ENCODE measurements around the gene ARHGAP10. TPM values are rescaled to one million over a fixed set of nuclear protein-coding genes. Genes with fewer than 3 reads are reported as not detected.

The ARHGAP10 gene
- total and polyA plus RNA-seq, 9 donors = 26.9 to 41.6 (median 33.0) TPM

DNA sequence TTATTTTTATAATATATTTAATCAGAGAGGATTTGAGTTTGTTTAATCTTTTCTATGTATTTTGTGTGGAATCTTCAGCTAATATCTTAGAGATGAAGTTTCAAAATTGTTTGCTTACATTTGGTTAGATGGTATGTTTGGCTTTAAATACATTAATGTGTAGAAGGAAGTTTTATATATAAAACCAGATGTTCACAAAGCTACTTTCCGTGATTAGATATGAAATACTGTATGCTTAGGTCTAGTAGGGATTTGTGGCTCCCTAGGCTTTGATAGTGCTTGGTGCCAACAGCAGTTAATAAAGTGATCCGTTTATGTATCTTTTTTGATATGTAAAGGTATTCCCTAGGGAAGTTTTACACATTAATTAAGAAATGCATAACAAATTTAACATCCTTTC, 223.0 kb downstream of the ARHGAP10 start:
- Histone ChIP-seq H3K27ac (ENCODE audit: low read length) (no peak overlapping the region), H3K4me3 (ENCODE audit: low read length) (no peak overlapping the region), H3K9me3 (replicated peaks; ENCODE audit: control insufficient read depth, low read depth, low read length) (no peaks in the 10 kb centered on the region), H3K27me3 (ENCODE audit: control insufficient read depth, insufficient read depth, low read length) (no peaks in the 10 kb centered on the region), H3K4me1 (ENCODE audit: control insufficient read depth, insufficient read depth, low read length) (peaks cover 2% of the 10 kb centered on the region), H3K36me3 (ENCODE audit: control insufficient read depth, insufficient read depth, low read length) (peaks cover 7% of the 10 kb centered on the region)
- no CpG with 5 or more reads among the region's 2 CpGs for WGBS (ENCODE audit: insufficient coverage)
- DNase-seq = no peak

DNA sequence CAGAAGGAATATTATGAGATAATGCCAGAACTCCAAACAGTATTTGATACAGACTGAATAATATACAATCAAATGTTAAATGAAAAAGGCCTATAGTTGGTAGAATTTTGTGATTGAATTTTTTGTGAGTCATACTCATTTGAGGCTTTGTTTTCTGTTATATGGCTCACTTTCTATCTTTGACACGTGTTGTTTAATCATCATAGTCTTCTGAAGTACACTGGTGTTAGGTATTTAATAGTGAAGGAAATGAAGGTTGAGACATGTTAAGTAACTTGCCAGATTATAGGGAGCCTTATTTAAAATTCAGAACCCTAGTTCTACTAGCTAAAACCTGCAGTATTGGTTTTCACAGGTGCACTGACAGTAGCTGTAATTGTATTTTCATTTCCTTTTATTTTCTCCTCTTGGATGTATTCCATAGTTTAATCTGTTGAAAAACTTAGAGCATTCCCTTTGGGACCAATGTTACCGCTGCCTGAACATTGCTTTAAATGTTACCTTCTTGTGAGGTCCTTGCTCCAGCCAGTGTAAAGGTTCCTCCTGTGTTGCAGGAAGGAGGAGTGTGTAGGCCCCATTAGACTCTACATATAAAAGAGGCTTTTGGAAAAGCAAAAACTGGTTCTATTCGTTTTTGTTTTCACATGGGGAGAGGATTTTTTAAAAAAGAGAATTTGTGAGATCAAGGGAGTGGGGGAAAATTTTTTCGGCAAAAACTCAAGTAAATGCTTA, 224.1 kb downstream of the ARHGAP10 start:
- Histone ChIP-seq H3K27ac (ENCODE audit: low read length) (no peak overlapping the region), H3K36me3 (ENCODE audit: control insufficient read depth, insufficient read depth, low read length) (peaks cover 3% of the 10 kb centered on the region), H3K9me3 (replicated peaks; ENCODE audit: control insufficient read depth, low read depth, low read length) (no peaks in the 10 kb centered on the region), H3K4me1 (ENCODE audit: control insufficient read depth, insufficient read depth, low read length) (peaks cover 2% of the 10 kb centered on the region), H3K27me3 (ENCODE audit: control insufficient read depth, insufficient read depth, low read length) (no peaks in the 10 kb centered on the region), H3K4me3 (ENCODE audit: low read length) (no peak overlapping the region)
- peak; percentile 51 for DNase-seq
- WGBS (ENCODE audit: insufficient coverage) = 48% methylated on average over 2 of the region's 4 CpGs

DNA sequence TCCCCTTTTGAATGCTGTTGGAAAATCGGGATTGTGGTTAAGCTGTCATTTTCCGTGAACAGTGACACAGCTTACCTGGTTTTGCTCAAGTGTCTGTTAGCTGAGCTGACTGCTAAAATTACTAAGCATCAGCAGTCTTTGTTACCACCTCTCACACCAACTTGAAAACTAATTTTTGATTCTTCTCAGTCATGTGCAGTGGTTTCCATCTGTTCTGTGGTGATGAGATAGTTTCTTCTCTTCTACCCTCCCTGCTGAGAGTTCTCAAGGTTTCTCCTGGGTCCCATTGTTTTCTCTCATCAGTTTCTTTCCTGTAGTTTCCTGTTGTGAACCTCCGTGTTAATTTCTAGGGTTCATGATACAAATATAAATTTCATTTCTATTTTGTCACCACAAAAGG, 225.6 kb downstream of the ARHGAP10 start:
- Histone ChIP-seq H3K9me3 (replicated peaks; ENCODE audit: control insufficient read depth, low read depth, low read length) (no peaks in the 10 kb centered on the region), H3K4me1 (ENCODE audit: control insufficient read depth, insufficient read depth, low read length) (peaks cover 2% of the 10 kb centered on the region), H3K27me3 (ENCODE audit: control insufficient read depth, insufficient read depth, low read length) (no peaks in the 10 kb centered on the region), H3K4me3 (ENCODE audit: low read length) (no peak overlapping the region), H3K27ac (ENCODE audit: low read length) (no peak overlapping the region), H3K36me3 (ENCODE audit: control insufficient read depth, insufficient read depth, low read length) (peaks cover 6% of the 10 kb centered on the region)
- no peak for DNase-seq
- WGBS (ENCODE audit: insufficient coverage) = 79% methylated on average over 2 of the region's 3 CpGs

DNA sequence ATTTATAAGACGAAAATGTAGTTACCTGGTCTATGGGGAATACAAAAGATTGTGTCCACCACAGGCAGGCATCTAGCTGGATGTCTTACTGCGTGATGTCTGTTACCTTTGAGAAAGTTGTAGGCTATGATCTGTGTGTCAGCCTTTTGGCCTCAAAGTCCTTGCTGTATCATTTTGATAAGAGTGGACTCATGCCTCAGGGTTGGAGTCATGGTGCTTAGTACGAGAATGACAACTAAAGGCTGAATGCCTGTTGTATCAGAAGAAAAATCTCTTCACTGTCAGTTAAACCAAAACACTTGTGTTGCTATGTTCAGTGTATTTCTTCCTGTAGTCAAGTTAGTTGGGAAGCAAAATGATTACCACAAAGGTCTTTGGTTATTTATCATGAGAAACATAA, 226.2 kb downstream of the ARHGAP10 start:
- 95% methylated on average over 2 of the region's 3 CpGs for WGBS (ENCODE audit: insufficient coverage)
- H3K4me1 ChIP-seq (ENCODE audit: control insufficient read depth, insufficient read depth, low read length) = peaks cover 2% of the 10 kb centered on the region
- no peak overlapping the region for H3K4me3 ChIP-seq (ENCODE audit: low read length)
- H3K27me3 ChIP-seq (ENCODE audit: control insufficient read depth, insufficient read depth, low read length) = no peaks in the 10 kb centered on the region
- peaks cover 8% of the 10 kb centered on the region for H3K36me3 ChIP-seq (ENCODE audit: control insufficient read depth, insufficient read depth, low read length)
- DNase-seq = no peak
- no peak overlapping the region for H3K27ac ChIP-seq (ENCODE audit: low read length)
- H3K9me3 ChIP-seq (replicated peaks; ENCODE audit: control insufficient read depth, low read depth, low read length) = no peaks in the 10 kb centered on the region

DNA sequence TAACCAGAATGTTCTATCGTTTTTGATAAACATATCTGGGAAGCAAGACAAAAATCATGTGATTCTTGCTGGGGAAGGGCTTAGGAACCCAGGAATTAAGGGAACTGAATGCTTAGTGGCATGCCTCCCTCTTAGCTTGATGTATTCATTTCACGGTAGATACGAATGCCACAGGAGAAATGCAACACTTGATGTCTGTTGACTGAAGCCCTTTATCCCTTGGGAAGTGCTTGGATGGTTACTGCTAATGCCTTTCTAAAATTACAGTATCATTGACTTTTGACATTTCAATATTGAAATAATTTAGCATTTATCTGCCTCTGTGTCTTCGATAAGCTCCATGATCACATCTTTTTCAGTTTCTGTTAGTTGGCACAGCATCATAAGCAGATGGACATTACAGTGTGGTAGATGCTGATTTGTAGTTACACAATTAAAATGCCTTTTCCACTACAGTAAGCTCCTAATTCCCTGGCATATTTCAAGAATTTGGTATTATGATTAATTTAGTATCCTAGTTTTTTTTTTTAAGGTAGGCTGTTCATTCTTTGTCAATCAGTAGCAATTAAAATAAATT, 226.7 kb downstream of the ARHGAP10 start:
- Histone ChIP-seq H3K4me1 (ENCODE audit: control insufficient read depth, insufficient read depth, low read length) (peaks cover 2% of the 10 kb centered on the region), H3K27me3 (ENCODE audit: control insufficient read depth, insufficient read depth, low read length) (no peaks in the 10 kb centered on the region), H3K27ac (ENCODE audit: low read length) (no peak overlapping the region), H3K4me3 (ENCODE audit: low read length) (no peak overlapping the region), H3K36me3 (ENCODE audit: control insufficient read depth, insufficient read depth, low read length) (peaks cover 10% of the 10 kb centered on the region), H3K9me3 (replicated peaks; ENCODE audit: control insufficient read depth, low read depth, low read length) (no peaks in the 10 kb centered on the region)
- 100% methylated on average over 1 of the region's 4 CpGs for WGBS (ENCODE audit: insufficient coverage)
- peak; percentile 30 for DNase-seq

DNA sequence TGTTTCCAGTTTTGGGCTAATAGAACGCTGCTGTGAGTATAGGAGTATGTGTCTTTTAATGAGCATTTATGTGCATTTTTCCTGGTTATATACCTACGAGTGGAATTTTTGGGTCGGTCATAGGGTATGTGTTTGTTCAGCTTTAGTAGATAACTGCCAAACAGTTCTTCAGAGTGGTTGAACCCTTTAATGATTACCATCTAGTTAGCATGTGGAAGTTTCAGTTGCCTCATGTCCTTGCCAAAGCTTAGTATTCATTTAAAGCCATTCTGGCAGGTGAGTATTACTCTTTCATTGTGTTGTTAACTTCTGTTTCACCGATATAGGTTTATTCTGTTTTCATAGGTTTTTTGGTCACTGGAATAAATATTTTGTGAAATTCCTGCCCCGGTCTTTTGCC, 229.1 kb downstream of the ARHGAP10 start:
- H3K4me1 ChIP-seq (ENCODE audit: control insufficient read depth, insufficient read depth, low read length) = peaks cover 2% of the 10 kb centered on the region
- H3K27ac ChIP-seq (ENCODE audit: low read length) = no peak overlapping the region
- H3K4me3 ChIP-seq (ENCODE audit: low read length) = no peak overlapping the region
- H3K36me3 ChIP-seq (ENCODE audit: control insufficient read depth, insufficient read depth, low read length) = peaks cover 17% of the 10 kb centered on the region
- DNase-seq = no peak
- no CpG with 5 or more reads among the region's 5 CpGs for whole genome bisulfite sequencing (ENCODE audit: insufficient coverage)
- no peaks in the 10 kb centered on the region for H3K27me3 ChIP-seq (ENCODE audit: control insufficient read depth, insufficient read depth, low read length)
- H3K9me3 ChIP-seq (replicated peaks; ENCODE audit: control insufficient read depth, low read depth, low read length) = no peaks in the 10 kb centered on the region

DNA sequence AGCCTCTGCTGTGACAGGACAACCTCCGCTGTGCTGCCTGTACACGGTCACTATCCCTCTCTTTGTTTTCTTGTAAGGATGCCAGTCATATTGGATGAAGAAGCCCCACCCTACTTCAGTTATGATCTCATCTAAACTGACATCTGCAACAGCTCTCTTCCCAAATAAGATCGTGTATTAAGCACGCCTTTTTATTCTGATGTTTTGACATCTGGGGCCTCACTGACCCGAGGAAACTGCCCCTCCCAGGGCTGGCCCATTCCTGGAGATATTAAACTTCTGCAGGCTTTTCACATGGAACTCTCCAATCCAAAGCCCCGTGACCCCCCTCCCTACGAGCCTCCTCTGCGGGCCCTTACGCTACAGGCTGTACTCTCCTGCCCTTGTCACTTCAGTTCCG, 232.0 kb downstream of the ARHGAP10 start:
- DNase-seq = peak; percentile 33
- H3K4me1 ChIP-seq (ENCODE audit: control insufficient read depth, insufficient read depth, low read length) = no peaks in the 10 kb centered on the region
- no peak overlapping the region for H3K27ac ChIP-seq (ENCODE audit: low read length)
- H3K9me3 ChIP-seq (replicated peaks; ENCODE audit: control insufficient read depth, low read depth, low read length) = no peaks in the 10 kb centered on the region
- H3K36me3 ChIP-seq (ENCODE audit: control insufficient read depth, insufficient read depth, low read length) = peaks cover 26% of the 10 kb centered on the region
- WGBS (ENCODE audit: insufficient coverage) = 78% methylated on average over 8 of the region's 10 CpGs
- no peak overlapping the region for H3K4me3 ChIP-seq (ENCODE audit: low read length)
- no peaks in the 10 kb centered on the region for H3K27me3 ChIP-seq (ENCODE audit: control insufficient read depth, insufficient read depth, low read length)

DNA sequence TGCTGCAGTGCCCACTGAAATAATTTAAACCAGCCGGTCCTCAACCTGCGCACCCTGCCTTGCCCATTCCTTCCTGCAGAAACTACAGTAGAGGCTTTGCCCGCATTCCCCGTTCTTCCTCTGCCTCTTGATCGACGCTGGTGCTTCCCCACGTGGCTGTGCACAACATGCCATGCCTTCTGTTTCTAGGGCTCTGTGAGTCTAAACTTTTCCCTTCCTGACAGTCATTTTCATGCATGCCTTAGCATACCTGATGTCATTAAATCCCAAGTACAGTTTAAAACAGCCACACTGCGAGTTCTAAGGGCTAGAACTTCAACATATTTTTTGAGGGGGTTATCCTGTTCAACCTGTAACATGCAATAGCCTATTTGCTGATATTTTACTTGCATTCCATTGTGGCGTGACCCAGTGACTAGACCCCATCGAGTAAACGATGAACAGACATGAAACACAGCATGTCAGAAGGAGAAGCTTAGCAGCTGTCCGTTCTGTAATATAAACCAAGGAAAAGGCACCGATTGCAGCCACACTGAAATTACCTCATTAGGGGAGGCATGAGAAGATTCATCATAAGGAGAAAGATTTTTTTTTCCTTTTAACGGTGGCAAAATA, 232.5 kb downstream of the ARHGAP10 start:
- no peak overlapping the region for H3K27ac ChIP-seq (ENCODE audit: low read length)
- H3K4me3 ChIP-seq (ENCODE audit: low read length) = no peak overlapping the region
- H3K4me1 ChIP-seq (ENCODE audit: control insufficient read depth, insufficient read depth, low read length) = no peaks in the 10 kb centered on the region
- peaks cover 26% of the 10 kb centered on the region for H3K36me3 ChIP-seq (ENCODE audit: control insufficient read depth, insufficient read depth, low read length)
- no peaks in the 10 kb centered on the region for H3K9me3 ChIP-seq (replicated peaks; ENCODE audit: control insufficient read depth, low read depth, low read length)
- no peak for DNase-seq
- no peaks in the 10 kb centered on the region for H3K27me3 ChIP-seq (ENCODE audit: control insufficient read depth, insufficient read depth, low read length)
- WGBS (ENCODE audit: insufficient coverage) = 66% methylated on average over 12 of the region's 14 CpGs

DNA sequence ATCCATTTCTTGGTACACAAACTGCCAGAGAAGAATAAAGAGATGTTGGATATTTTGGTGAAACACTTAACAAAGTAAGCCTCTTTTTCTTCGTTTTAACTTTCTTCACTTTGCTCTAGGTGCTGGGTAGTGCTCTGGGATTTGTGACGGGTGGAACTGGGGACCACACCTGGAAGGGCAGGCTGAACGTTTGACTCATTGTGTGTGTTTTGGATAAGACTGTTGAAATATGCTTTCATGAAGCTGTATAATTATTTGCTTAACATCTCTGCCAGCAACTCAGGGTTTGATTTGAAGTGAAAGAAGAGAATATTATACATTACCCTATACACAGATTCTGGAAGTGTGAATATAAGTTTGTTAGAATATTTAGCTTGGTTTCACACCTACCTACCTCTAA, 233.2 kb downstream of the ARHGAP10 start:
- Histone ChIP-seq H3K36me3 (ENCODE audit: control insufficient read depth, insufficient read depth, low read length) (peaks cover 26% of the 10 kb centered on the region), H3K27me3 (ENCODE audit: control insufficient read depth, insufficient read depth, low read length) (no peaks in the 10 kb centered on the region), H3K4me3 (ENCODE audit: low read length) (no peak overlapping the region), H3K27ac (ENCODE audit: low read length) (no peak overlapping the region), H3K4me1 (ENCODE audit: control insufficient read depth, insufficient read depth, low read length) (no peaks in the 10 kb centered on the region), H3K9me3 (replicated peaks; ENCODE audit: control insufficient read depth, low read depth, low read length) (no peaks in the 10 kb centered on the region)
- DNase-seq = no peak
- WGBS (ENCODE audit: insufficient coverage) = no CpG with 5 or more reads among the region's 3 CpGs

DNA sequence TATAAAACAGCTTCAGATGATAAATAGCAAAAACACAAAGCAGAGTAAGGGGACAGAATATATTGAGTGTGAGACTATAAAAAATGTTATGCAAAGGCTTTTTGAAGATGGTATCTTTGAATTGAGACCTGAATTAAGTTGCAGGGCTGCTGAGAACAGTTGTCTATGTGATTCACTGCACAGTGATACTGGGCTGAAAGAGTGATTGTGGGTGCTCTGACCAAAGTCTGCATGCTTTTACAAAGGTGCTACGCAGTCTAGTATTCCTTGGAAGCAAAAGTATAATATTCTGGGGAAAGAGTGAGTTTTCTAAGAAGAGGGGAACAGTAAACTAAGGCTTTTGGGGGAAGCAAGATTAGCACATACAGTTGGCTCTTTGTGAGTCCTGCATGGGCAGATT, 234.0 kb downstream of the ARHGAP10 start:
- no peaks in the 10 kb centered on the region for H3K27me3 ChIP-seq (ENCODE audit: control insufficient read depth, insufficient read depth, low read length)
- WGBS (ENCODE audit: insufficient coverage) = 100% methylated on average over 1 of the region's 1 CpG
- no peak overlapping the region for H3K4me3 ChIP-seq (ENCODE audit: low read length)
- no peak overlapping the region for H3K27ac ChIP-seq (ENCODE audit: low read length)
- no peaks in the 10 kb centered on the region for H3K4me1 ChIP-seq (ENCODE audit: control insufficient read depth, insufficient read depth, low read length)
- DNase-seq = no peak
- no peaks in the 10 kb centered on the region for H3K9me3 ChIP-seq (replicated peaks; ENCODE audit: control insufficient read depth, low read depth, low read length)
- H3K36me3 ChIP-seq (ENCODE audit: control insufficient read depth, insufficient read depth, low read length) = peaks cover 26% of the 10 kb centered on the region
